OCI-LY7 (cell line): ENCODE measurements around the gene ARMH1. TPM values are rescaled to one million over a fixed set of nuclear protein-coding genes. Genes with fewer than 3 reads are reported as not detected.

Source experiments
- BruUV-seq: library from RNA; stranded (reverse); fragments of 400-500 nt; replicated peaks from 2 replicates; lab custom pipeline; 2021; lab: Mats Ljungman, UMichigan
- CTCF ChIA-PET: fragments of 300-600 bp; sonication (Branson Sonifier 250); formaldehyde crosslinking; loops from one replicate; lab custom pipeline; 2022; ENCODE audit warnings: antibody characterized with exemption; ENCODE audit not compliant: unreplicated experiment; lab: Charles Lee
- POLR2A ChIA-PET: fragments of 300-600 bp; sonication (Branson Sonifier 250); formaldehyde crosslinking; loops from one replicate; lab custom pipeline; 2022; ENCODE audit warnings: antibody characterized with exemption; lab: Charles Lee
- DNase-seq: peaks from one replicate; pipeline ENCODE4 v3.0.0-alpha.2; 2015; ENCODE audit warnings: low spot score
- H2AFZ ChIP-seq: fragments of 200-600 bp; sonication (generic), shearing (Covaris generic); 2 replicates; pipeline ENCODE4 v1.6.1; 2014; ENCODE audit warnings: mild to moderate bottlenecking, antibody characterized with exemption, low read length, moderate library complexity
- H3K27ac ChIP-seq: fragments of 200-600 bp; sonication (generic); 2 replicates; pipeline ENCODE4 v1.5.1; 2014; ENCODE audit warnings: mixed run types, low read depth, mild to moderate bottlenecking, moderate library complexity, low read length, inconsistent platforms; ENCODE audit not compliant: poor library complexity, severe bottlenecking
- H3K36me3 ChIP-seq: fragments of 200-600 bp; sonication (generic); 2 replicates; pipeline ENCODE4 v1.6.1; 2014; ENCODE audit warnings: mild to moderate bottlenecking, antibody characterized with exemption, low read length, moderate library complexity, mixed read lengths; ENCODE audit not compliant: insufficient read depth
- H3K4me1 ChIP-seq: fragments of 200-600 bp; sonication (generic); 2 replicates; pipeline ENCODE4 v1.5.1; 2014; ENCODE audit warnings: mild to moderate bottlenecking, low read length; ENCODE audit not compliant: insufficient read depth, poor library complexity, severe bottlenecking
- H3K4me2 ChIP-seq: fragments of 200-600 bp; sonication (generic); 2 replicates; pipeline ENCODE4 v1.6.1; 2014; ENCODE audit warnings: mild to moderate bottlenecking, low read length
- H3K4me3 ChIP-seq: fragments of 200-600 bp; sonication (generic); 2 replicates; pipeline ENCODE4 v1.5.1; 2014; ENCODE audit warnings: mild to moderate bottlenecking, low read depth, low read length; ENCODE audit not compliant: poor library complexity, severe bottlenecking
- H3K79me2 ChIP-seq: fragments of 200-600 bp; sonication (generic); 2 replicates; pipeline ENCODE4 v1.6.1; 2016; ENCODE audit warnings: low read depth, mild to moderate bottlenecking, low read length, moderate library complexity, mixed read lengths; ENCODE audit not compliant: insufficient read depth
- H3K9me2 ChIP-seq: fragments of 200-600 bp; sonication (generic); 2 replicates; pipeline ENCODE4 v1.6.1; 2016; ENCODE audit warnings: mild to moderate bottlenecking, low read length, mixed read lengths; ENCODE audit not compliant: insufficient read depth
- H3K9me3 ChIP-seq: fragments of 200-600 bp; sonication (generic); 2 replicates; pipeline ENCODE4 v1.6.1; 2014; ENCODE audit warnings: mild to moderate bottlenecking, mixed run types, low read length, mixed read lengths
- H4K20me1 ChIP-seq: fragments of 200-600 bp; sonication (generic); 2 replicates; pipeline ENCODE4 v1.6.1; 2014; ENCODE audit warnings: mild to moderate bottlenecking, antibody characterized with exemption, low read length, moderate library complexity, mixed read lengths; ENCODE audit not compliant: insufficient read depth
- CTCF ChIP-seq: fragments of 200-600 bp; sonication (generic); conservative IDR thresholded peaks from 2 replicates; pipeline ENCODE4 v1.5.1; 2014; ENCODE audit warnings: mild to moderate bottlenecking, antibody characterized with exemption, low read length, moderate library complexity, mixed read lengths
- EZH2phosphoT487 ChIP-seq: fragments of 200-600 bp; sonication (generic); IDR thresholded peaks from 2 replicates; pipeline ENCODE4 v1.6.1; 2018; ENCODE audit warnings: low read depth, borderline replicate concordance, mild to moderate bottlenecking, mixed run types, antibody characterized with exemption, low read length, moderate library complexity, mixed read lengths
- intact Hi-C: fragments of 100-400 bp; cut with micrococcal nuclease; formaldehyde crosslinking; loops from one replicate; pipeline ENCODE4 v1.10.0; 2022; ENCODE audit not compliant: unreplicated experiment
- total RNA-seq, 2 experiments: library from RNA; depleted of rRNA in 1 of 2; stranded (reverse); fragments of >200 nt in 1 of 2; shearing (Covaris generic) in 1 of 2; gene quantifications; 2 replicates each; pipeline ENCODE4 v1.2.3, GENCODE V29; 2014 to 2022

The ARMH1 gene
- total RNA-seq, 2 experiments from 2014 or later: 7.8 to 8.9 TPM

DNA sequence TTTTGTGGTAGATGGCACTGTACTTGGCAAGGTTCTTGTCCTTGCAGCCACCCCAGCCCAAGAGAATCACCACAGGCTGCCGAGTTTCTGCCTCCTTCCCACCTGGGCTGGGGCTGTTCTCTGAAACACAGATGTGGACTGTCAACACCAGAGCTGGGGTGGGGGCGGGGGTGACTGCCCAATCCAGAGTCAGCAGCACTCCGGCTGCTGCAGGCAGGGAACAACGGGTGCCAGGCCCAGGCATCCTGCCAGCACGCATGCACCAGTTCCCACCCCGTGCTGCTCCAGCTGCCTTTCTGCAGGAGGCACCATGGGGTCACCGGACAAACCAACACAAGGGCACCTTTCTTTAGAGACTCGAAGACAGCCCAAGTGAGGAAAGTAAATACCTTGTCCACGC lies 14.3 kb upstream of the ARMH1 start:
- POLR2A ChIA-PET: interaction anchor here (0.7 to 1.2 kb wide), 3 partner anchors 10 to 86 kb away, joined by 3 read pairs; no protein-coding TSS in a partner anchor
- CTCF ChIA-PET: no interaction called here

DNA sequence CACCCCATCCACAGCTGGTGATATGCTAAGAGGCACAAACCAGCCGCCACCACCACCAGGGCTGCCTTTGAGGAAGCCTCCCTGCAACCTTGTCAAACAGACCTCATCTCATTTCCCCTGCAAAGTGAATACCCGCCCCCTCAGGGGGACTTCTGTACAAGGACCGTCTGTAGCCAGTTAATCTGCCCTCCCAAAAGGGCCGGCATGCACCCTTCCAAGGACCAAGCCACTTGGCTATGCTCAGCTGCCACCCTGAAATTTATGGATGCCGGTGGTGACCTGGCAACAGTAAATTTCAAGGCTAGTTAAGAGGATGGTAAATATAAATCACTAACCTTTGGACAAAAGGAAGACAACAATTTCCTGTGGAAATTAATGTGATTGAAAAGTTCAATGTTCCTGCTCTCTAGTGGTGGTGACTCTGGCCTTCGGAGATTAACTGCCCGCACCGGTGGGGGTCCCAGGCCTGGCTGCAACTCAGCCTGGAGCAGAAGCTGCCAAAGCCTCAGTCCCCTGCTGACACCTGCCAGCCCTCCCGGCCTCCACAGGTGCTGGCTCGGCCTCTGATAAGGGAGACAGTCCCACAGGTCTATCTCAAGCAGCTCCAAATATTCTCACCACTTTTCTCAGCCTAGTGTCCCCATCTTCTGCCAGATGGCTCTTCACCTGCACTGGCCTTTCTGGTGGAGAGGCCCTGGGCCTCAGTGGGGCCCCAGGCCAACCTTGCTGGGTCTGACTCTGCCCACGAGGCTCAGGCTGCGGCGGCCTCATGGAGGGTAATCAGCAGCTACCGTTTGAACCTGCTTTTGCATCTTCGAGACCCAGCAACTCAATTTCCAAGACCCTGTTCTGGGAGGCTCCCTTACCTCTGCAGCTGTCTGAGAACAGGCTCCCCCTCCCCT lies 12.5 kb upstream of the ARMH1 start:
- BruUV-seq: no TSS peak
- no peaks in the 10 kb centered on the region for H3K9me2 ChIP-seq
- no peak for TF ChIP-seq EZH2phosphoT487
- no peak for TF ChIP-seq CTCF
- H4K20me1 ChIP-seq: no peaks in the 10 kb centered on the region
- H3K4me1 ChIP-seq: peaks cover 4% of the 10 kb centered on the region
- CTCF ChIA-PET: no interaction called here
- no peak overlapping the region for H2AFZ ChIP-seq
- no peaks in the 10 kb centered on the region for H3K79me2 ChIP-seq
- no peak overlapping the region for H3K4me3 ChIP-seq
- no peak for DNase-seq
- H3K4me2 ChIP-seq: no peak overlapping the region
- POLR2A ChIA-PET: interaction anchor here (1.5 kb wide), 1 partner anchor 14 kb away, joined by 3 read pairs; no protein-coding TSS in a partner anchor
- no peak overlapping the region for H3K27ac ChIP-seq
- no peaks in the 10 kb centered on the region for H3K9me3 ChIP-seq
- H3K36me3 ChIP-seq: no peaks in the 10 kb centered on the region
- intact Hi-C loops: no loop called here

More for the DNA sequence above, 14.3 kb upstream of the ARMH1 start:
- Histone ChIP-seq H3K36me3 (no peaks in the 10 kb centered on the region), H3K4me2 (no peak overlapping the region), H3K4me3 (no peak overlapping the region), H3K27ac (no peak overlapping the region), H2AFZ (no peak overlapping the region), H4K20me1 (no peaks in the 10 kb centered on the region), H3K9me2 (no peaks in the 10 kb centered on the region), H3K4me1 (peaks cover 4% of the 10 kb centered on the region), H3K79me2 (no peaks in the 10 kb centered on the region), H3K9me3 (no peaks in the 10 kb centered on the region)
- TF ChIP-seq EZH2phosphoT487: no peak
- TF ChIP-seq CTCF: no peak
- no peak for DNase-seq
- BruUV-seq: no TSS peak
- intact Hi-C loops: no loop called here

GRCh38 chr1:44662683-44663030 lies 11.9 kb upstream of the ARMH1 start:
- Histone ChIP-seq H3K9me2 (no peaks in the 10 kb centered on the region), H3K4me3 (no peak overlapping the region), H3K79me2 (no peaks in the 10 kb centered on the region), H3K36me3 (no peaks in the 10 kb centered on the region), H3K4me1 (peaks cover 4% of the 10 kb centered on the region), H3K4me2 (no peak overlapping the region), H2AFZ (no peak overlapping the region), H3K9me3 (no peaks in the 10 kb centered on the region), H4K20me1 (no peaks in the 10 kb centered on the region), H3K27ac (no peak overlapping the region)
- ChIA-PET CTCF (no interaction called here), POLR2A (interaction anchor here (1.5 kb wide), 1 partner anchor 14 kb away, joined by 3 read pairs; no protein-coding TSS in a partner anchor)
- no TSS peak for BruUV-seq
- no peak for TF ChIP-seq CTCF
- TF ChIP-seq EZH2phosphoT487: no peak
- no peak for DNase-seq
- intact Hi-C loops: no loop called here
